Stomach (tissue), 4 donors: ENCODE results near the gene KMT2E.

Source experiments
- EP300 ChIP-seq: sonication (generic); formaldehyde crosslinking; IDR thresholded peaks from one replicate; pipeline ENCODE4 v1.6.1; 2017; ENCODE audit warnings: antibody characterized with exemption
- POLR2A ChIP-seq, 4 donors: fragments of 450-650 bp; IDR thresholded peaks; one replicate each; pipeline ENCODE4 v1.6.1; 2016; ENCODE audit warnings: antibody characterized with exemption in 4 of 4, control low read depth in 2 of 4, mild to moderate bottlenecking in 1 of 4, moderate library complexity in 1 of 4
- TF ChIP-seq, protein P1 (sequence below), 7 experiments: fragments of 450-650 bp in 4 of 7; fragments of 200-600 bp in 3 of 7; sonication (generic) in 3 of 7; IDR thresholded peaks; one replicate each; pipeline ENCODE4 v1.5.1; 2016 to 2019; ENCODE audit warnings: antibody characterized with exemption in 7 of 7, control low read depth in 2 of 7, mild to moderate bottlenecking in 1 of 7

DNA sequence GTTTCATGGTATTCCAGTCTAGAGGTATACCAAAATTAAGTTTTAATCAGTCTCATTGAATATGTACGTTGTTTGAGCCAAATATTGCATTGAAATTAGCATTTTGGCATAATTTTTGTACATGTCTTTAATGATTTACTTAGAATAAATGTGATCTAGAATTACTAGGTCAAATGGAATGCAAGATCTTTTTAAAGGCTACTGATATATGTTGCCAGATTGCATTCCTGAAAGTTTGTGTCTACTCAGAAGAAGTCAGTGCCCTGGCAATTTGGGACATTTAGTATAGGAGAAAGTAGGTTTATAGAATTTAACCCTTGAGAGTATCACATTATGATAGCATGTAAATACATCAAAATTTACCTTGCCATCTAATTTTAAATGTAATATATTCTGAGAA lies 32.4 kb downstream of the KMT2E start:
- TF ChIP-seq POLR2A (IDR thresholded peaks at IDR 0.05) (no peak), EP300 (no peak)
- TF ChIP-seq, protein P1, sequence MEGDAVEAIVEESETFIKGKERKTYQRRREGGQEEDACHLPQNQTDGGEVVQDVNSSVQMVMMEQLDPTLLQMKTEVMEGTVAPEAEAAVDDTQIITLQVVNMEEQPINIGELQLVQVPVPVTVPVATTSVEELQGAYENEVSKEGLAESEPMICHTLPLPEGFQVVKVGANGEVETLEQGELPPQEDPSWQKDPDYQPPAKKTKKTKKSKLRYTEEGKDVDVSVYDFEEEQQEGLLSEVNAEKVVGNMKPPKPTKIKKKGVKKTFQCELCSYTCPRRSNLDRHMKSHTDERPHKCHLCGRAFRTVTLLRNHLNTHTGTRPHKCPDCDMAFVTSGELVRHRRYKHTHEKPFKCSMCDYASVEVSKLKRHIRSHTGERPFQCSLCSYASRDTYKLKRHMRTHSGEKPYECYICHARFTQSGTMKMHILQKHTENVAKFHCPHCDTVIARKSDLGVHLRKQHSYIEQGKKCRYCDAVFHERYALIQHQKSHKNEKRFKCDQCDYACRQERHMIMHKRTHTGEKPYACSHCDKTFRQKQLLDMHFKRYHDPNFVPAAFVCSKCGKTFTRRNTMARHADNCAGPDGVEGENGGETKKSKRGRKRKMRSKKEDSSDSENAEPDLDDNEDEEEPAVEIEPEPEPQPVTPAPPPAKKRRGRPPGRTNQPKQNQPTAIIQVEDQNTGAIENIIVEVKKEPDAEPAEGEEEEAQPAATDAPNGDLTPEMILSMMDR (IDR thresholded peaks at IDR 0.05), result no peak
